Measurements from ENCODE around the gene SOCS6.

DNA sequence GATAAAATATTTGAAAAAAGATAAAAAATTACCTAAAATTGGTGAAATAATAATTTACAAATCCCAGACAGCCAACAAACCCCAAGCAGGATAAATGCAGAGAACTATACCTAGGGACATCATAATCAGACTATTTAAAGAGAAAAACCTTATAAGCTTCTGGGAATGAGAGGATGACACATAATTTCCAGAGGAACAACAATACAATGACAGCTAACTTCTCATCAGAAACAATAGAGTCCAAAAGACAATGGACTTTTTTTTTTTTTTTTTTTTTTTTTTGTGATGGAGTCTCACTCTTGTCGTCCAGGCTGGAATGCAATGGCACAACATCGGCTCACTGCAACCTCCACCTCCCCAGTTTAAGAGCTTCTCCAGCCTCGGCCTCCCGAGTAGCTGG is 65.2 kb downstream of the SOCS6 start:
- TF ChIP-seq BRD4 (CRISPR knock-in tag; IDR thresholded peaks at IDR 0.05) (no peak), MTF1 (CRISPR knock-in tag; IDR thresholded peaks at IDR 0.05) (no peak), POLR2A (IDR thresholded peaks at IDR 0.05; ENCODE audit: insufficient read depth in 1 of 2, low read depth in 2 of 2, low read length in 2 of 2) (no peak), GTF2F1 (IDR thresholded peaks at IDR 0.05; ENCODE audit: low read length) (no peak), CREB1 (IDR thresholded peaks at IDR 0.05) (no peak), CREB1 (CRISPR knock-in tag; IDR thresholded peaks at IDR 0.05) (no peak), POLR2AphosphoS5 (IDR thresholded peaks at IDR 0.05; ENCODE audit: low read depth, low read length) (no peak), ELF1 (CRISPR knock-in tag; IDR thresholded peaks at IDR 0.05) (no peak), BHLHE40 (IDR thresholded peaks at IDR 0.05; ENCODE audit: low read length) (no peak), DMAP1 (CRISPR knock-in tag; IDR thresholded peaks at IDR 0.05) (no peak)

All from HepG2 (cell line).